Measurements from ENCODE around the gene ZNF205.

The ZNF205 gene

GRCh38 chr16:3085868-3086595 lies 26.4 kb upstream of the ZNF205 start:
- DNase-seq: no peak

- no peak for DNase-seq
Measured at GRCh38 chr16:3086596-3087242, 25.7 kb upstream of the ZNF205 start.

DNA sequence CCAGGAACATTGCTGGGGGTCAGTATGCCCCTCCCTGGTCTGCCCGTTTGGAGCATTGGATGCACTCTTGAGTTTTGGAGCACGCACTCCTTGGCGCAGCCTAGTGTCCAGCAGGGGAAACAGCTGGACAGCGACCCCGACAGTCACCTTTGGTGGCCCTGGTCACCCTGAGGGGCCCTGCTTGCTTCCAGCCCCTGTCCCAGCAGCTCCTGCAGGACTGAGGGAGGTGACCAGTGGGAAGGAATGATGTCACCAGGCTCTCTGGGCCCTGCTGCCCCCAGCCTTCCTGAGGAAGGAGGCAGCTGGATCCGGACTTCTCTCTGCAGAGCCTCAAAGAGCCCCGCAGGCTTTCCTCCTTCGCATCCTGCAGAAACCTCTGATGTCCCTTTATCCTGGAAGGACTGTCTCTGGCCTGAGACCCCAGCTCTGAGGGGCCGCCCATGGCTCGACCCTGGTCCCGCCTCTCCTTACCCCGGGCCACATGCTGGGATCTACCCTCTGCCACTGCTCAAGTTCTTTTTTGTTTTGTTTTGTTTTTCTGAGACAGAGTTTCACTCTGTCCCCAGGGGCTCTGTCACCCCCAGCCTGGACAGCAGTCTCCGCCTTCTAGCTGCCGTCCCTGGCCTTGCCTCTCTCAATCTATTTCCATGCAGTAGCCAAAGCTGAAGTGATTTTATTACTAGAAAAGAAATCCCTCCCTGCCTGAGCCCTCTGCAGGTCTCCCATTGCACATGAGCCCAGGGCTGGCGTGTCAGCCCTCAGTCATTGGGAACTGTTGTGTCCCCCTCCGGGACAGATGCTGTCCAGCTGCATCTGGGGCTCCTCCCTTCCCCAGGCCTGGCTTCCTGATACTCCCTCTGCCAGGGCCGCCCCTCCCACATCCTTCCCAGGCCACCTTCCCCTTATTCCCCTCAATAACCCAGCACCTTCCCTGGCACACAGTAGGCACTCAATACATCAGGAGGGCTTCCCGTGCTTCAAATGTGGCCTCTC lies 24.8 kb upstream of the ZNF205 start:
- no peak for DNase-seq

DNA sequence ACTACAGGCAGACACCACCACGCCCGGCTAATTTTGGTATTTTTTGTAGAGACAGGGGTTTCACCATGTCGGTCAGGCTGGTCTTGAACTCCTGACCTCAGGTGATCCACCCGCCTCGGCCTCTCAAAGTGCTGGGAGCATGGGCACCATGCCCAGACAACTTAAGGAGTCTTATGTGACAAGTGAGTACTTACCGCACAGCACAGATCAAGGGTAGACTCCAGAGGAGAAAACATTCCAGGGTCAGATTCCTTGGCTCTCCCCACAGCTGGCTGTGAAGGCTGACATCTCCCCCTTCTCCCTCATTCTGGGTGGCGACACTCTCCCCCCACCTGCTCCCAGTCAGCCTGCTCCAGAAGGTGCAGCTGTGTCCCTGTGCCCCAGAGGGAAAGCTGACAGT lies 23.9 kb upstream of the ZNF205 start:
- no peak for DNase-seq

DNA sequence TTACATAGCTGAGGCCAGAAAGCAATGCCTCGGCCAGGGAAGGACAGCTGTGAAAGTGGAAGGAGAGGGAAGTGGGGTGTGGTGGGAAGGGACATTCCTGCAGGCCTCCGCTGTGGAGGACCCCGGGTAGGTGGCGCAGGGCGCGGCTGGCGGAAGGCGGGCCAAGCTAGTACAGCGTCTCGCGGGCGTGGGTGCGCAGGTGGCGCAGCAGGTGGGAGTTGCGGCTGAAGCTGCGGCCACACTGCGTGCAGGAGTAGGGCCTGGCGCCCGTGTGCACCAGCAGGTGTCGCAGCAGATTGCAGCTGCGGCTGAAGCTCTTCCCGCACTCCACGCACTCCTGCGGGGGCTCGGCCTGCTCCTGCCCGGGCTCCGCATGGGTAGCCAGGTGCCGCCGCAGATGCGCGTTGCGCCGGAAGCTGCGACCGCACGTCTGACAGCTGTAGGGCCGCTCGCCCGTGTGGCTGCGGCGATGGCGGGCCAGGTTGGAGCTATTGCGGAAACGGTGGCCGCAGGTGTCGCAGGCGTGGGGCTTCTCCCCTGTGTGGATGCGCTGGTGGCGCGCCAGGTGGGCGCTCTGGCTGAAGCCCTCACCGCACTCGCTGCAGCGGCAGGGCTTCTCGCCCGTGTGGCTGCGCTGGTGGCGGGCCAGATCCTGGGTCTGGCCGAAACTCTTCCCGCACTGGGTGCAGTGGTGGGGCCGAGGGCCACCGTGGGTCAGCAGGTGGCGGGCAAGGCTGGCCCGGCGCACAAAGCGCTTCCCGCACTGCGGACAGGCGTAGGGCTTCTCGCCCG lies 23.3 kb upstream of the ZNF205 start:
- no peak for DNase-seq

- DNase-seq: no peak
Measured at GRCh38 chr16:3089717-3090592, 22.4 kb upstream of the ZNF205 start.

GRCh38 chr16:3091551-3091950 lies 20.8 kb upstream of the ZNF205 start:
- no peak for DNase-seq

DNA sequence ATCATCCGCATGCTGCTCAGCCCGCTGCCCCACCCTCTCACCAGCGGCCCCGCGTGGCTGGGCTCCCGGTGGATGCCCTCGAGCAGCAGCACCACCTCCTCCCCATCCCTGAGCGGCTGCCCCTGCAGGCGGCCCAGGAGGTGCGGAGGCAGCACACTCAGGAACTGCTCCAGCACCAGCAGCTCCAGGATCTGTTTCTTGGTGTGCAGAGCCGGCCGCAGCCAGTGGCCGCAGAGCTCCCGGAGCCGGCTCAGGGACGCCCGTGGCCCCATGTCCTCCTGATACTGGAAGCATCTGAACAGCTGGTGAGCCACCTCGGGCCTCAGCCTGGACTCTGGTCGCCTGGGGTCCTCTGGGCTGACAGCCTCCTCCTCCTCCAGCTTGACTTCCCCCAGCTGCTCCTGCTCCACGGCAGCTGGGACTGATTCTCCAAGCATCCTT lies 19.9 kb upstream of the ZNF205 start:
- no peak for DNase-seq

GRCh38 chr16:3094289-3095027 lies 17.9 kb upstream of the ZNF205 start:
- peak; percentile 25 for DNase-seq

DNA sequence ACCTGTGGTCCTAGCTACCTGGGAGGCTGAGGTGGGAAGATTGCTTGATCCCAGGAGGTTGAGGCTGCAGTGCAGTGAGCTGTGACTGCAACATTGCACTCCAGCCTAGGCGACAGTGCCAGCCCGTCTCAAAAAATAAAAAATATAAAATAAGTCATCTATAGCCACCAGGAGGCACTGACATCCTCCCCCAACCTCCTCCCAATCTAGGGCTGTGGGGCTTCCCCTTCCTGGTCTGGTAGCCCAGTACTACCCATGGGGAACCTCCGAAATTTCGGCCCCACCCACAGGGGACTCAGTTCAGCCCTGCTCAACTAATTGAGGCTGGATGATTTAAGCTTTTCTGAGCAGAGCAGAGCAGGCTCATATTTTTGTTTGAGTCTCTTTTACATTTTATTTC lies 16.5 kb upstream of the ZNF205 start:
- peak; percentile 17 for DNase-seq

- DNase-seq: no peak
Measured at GRCh38 chr16:3096362-3096761, 16.0 kb upstream of the ZNF205 start.

DNA sequence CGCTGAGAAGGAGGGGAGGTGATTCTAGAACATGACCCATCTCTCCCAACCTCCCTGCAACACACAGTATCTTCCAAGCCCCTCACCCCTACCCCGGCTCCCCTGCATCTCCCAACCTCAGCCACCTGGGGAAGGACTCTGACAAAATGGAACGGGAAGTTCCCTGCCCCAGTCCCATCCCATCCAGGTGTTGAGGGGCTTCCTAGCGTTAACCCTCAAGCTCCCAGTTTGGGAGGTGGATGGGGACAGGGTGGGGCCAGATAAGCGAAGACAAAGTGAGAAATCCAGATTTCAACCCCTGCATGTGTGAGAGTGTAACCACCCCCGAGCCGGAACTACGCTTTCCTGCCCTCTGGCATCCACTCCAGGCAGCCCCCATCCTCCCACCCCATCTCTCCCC lies 15.1 kb upstream of the ZNF205 start:
- DNase-seq: no peak

- DNase-seq: no peak
Measured at GRCh38 chr16:3098459-3099394, 13.7 kb upstream of the ZNF205 start, which contains the start of gene ZSCAN10. ZSCAN10 (minus strand) TSS chr16:3099294; CDS start chr16:3092937, 6,357 bp downstream.

DNA sequence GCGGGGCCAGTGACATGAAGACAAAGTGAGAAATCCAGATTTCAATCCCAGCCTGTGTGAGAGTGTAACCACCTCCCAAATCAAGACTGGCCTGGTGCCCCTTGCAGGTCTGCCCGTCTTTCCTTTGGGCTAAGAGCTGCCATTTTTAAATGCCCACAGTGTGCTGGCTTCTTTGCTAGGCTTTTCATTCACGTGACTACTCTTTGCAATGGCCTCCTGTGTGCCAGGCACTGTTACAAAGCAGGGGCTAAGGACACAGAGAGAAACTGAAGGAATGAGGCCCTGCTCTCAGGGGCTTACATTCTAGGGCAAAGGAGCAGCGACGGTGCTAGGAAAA lies 13.0 kb upstream of the ZNF205 start:
- no peak for DNase-seq

- peak; percentile 91 for DNase-seq
Measured at GRCh38 chr16:3099732-3100499, 12.5 kb upstream of the ZNF205 start.

GRCh38 chr16:3101018-3101840 lies 11.2 kb upstream of the ZNF205 start:
- no peak for DNase-seq

- DNase-seq: no peak
Measured at GRCh38 chr16:3101841-3102470, 10.4 kb upstream of the ZNF205 start.

Data from HCEC 1CT (cell line).